Activated gamma-delta T cell treated with Interleukin-2 at 50 U/mL for 16 hours (primary cell): ENCODE data around the gene MAP3K6.
"Not testable (repeated sequence)": the region's sequence is repeated elsewhere in the genome, so short reads cannot be mapped to it uniquely, and the experiment has no call there.

Source experiments
- DNase-seq: peaks from one replicate; pipeline ENCODE4 v3.0.0-alpha.2; 2020

MAP3K6 gene

GRCh38 chr1:27397110-27397509 lies 30.3 kb upstream of the MAP3K6 start:
- DNase-seq, result no peak

- peak; percentile 75 for DNase-seq
These were observed 28.9 kb upstream of the MAP3K6 start for GRCh38 chr1:27395441-27396195.

- DNase-seq, result no peak
These were observed 28.2 kb upstream of the MAP3K6 start for GRCh38 chr1:27394925-27395324.

- DNase-seq, result no peak
These were observed 27.5 kb upstream of the MAP3K6 start for GRCh38 chr1:27394282-27394658.

GRCh38 chr1:27393641-27394281 lies 27.0 kb upstream of the MAP3K6 start:
- no peak for DNase-seq

- no peak for DNase-seq
These were observed 26.2 kb upstream of the MAP3K6 start for GRCh38 chr1:27392778-27393635.

GRCh38 chr1:27392096-27392777 lies 25.5 kb upstream of the MAP3K6 start, which contains the start of gene GPR3:
Gene GPR3 (plus strand): TSS chr1:27392622. CDS start chr1:27393799, 1,177 bp downstream.
- DNase-seq, result peak; percentile 91

GRCh38 chr1:27391511-27392095 lies 24.8 kb upstream of the MAP3K6 start:
- no peak for DNase-seq

GRCh38 chr1:27388337-27389005 lies 21.7 kb upstream of the MAP3K6 start:
- peak; percentile 76 for DNase-seq

GRCh38 chr1:27384797-27385196 lies 18.0 kb upstream of the MAP3K6 start:
- not testable (repeated sequence) for DNase-seq

GRCh38 chr1:27383661-27384060 lies 16.9 kb upstream of the MAP3K6 start:
- DNase-seq, result no peak

- no peak for DNase-seq
These were observed 16.4 kb upstream of the MAP3K6 start, which contains the start of gene CD164L2 for GRCh38 chr1:27383039-27383605. Gene CD164L2 (minus strand): TSS chr1:27383333. CDS start chr1:27383239, 94 bp downstream.

- DNase-seq, result no peak
These were observed 15.4 kb upstream of the MAP3K6 start for GRCh38 chr1:27381969-27382762.

GRCh38 chr1:27380766-27381733 lies 14.3 kb upstream of the MAP3K6 start:
- no peak for DNase-seq

- DNase-seq, result no peak
These were observed 13.5 kb upstream of the MAP3K6 start for GRCh38 chr1:27380224-27380623.

- no peak for DNase-seq
These were observed 12.9 kb upstream of the MAP3K6 start for GRCh38 chr1:27379564-27380122.

GRCh38 chr1:27377760-27378495 lies 11.2 kb upstream of the MAP3K6 start:
- DNase-seq, result no peak
